RCC 7860 (cell line): Measurements from ENCODE around the gene ASTN2.
"Not testable (repeated sequence)": the region's sequence is repeated elsewhere in the genome, so short reads cannot be mapped to it uniquely, and the experiment has no call there.

ENCODE experiments used
- DNase-seq: peaks from one replicate; pipeline ENCODE4 v3.0.0-alpha.2; 2015; ENCODE audit warnings: low spot score
- FAIRE-seq: peaks from 2 replicates; lab custom pipeline; 2012; peaks lifted over from hg19 to GRCh38; lab: Jason Lieb, UNC

Gene ASTN2

DNA sequence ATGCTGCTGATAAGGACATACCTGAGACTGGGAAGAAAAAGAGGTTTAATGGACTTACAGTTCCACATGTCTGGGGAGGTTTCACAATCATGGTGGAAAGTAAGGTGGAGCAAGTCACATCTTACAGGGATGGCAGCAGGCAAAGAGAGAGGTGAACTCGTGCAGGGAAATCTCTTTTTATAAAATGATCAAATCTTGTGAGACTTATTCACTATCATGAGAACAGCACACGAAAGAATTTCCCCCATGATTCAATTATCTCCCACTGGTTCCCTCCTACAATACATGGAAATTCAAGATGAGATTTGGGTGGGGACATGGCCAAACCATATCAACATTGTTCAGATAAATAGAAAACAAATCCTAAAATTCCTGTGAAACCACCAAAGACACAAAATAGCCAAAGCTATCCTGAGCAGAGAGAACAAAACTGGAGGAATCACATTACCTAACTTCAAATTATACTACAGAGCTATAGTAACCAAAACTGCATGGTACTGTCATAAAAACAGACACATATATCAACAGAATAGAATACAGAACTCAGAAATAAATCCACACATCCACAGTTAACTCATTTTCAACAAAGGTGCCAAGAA, 958.3 kb downstream of the ASTN2 start:
- no peak for FAIRE-seq
- no peak for DNase-seq

DNA sequence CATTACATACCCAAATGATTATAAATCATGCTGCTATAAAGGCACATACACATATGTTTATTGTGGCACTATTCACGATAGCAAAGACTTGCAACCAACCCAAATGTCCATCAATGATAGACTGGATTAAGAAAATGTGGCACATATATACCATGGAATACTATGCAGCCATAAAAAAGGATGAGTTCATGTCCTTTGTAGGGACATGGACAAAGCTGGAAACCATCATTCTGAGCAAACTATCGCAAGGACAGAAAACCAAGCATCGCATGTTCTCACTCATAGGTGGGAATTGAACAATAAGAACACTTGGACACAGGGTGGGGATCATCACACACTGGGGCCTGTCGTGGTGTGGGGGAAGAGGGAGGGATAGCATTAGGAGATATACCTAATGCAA, 960.3 kb downstream of the ASTN2 start:
- DNase-seq, FAIRE-seq: not testable (repeated sequence)

- no peak for FAIRE-seq
- DNase-seq, result no peak
Observed at GRCh38 chr9:116453785-116454184, 961.1 kb downstream of the ASTN2 start.

GRCh38 chr9:116452634-116453033, 962.2 kb downstream of the ASTN2 start:
- no peak for FAIRE-seq
- DNase-seq, result no peak

DNA sequence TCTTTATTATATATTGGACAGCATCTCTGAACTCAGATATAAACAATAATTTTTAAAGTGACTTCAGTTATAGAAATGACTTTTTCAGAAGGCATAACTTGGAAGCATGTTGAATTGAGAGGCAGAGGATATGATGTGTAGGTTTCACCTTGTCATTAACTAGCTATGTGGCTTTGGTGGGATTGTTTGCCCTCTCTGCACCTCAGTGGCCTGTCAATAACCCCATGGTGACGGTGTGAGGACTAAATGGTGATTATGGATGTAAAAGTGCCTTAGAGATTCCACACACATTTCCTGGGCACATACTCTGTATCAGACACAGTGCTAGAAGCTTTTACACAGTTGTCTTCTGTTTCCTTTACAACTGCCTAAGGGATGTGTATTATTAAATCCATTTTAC, 962.6 kb downstream of the ASTN2 start:
- no peak for DNase-seq
- FAIRE-seq, result no peak

GRCh38 chr9:116451500-116452115, 963.2 kb downstream of the ASTN2 start:
- no peak for DNase-seq
- FAIRE-seq, result no peak

DNA sequence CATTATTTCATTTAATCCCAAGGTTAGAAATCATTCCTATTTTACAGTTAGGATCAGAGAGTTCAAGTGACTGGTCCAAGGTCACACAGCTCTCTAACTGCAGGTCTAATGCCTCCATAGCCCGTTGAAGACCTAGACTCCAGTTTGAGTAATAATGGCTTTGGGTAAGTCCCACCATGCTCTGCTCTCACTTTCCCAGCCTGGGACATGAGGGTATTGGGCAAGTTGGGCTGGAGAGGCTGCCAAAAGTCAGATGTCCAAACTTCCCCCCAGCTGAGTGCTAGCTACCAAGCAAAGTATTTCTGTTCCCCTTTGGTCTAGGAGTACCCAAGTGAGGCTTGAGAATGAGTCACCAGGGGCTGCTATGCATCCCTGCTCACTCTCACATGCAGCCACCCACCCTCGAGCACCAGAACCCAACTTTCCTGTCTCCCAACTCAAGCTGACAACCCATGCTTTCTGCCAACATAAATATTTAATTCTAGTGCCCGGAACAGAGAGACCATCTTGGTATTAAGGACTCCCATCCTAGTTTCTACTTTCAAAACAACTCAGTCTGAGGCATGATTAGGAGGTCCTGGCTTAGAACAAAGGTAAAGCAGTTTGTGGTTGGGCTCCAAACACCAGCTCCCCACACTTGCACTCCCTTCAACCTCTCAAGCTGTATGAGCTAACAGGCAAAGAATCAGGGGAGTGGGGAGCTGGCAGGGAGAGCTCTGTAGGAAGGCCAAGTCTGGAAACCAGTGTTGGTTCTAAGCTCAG, 964.3 kb downstream of the ASTN2 start:
- FAIRE-seq (peak; percentile 52), DNase-seq (peak; percentile 53)

GRCh38 chr9:116449949-116450348, 964.9 kb downstream of the ASTN2 start:
- no peak for DNase-seq
- no peak for FAIRE-seq

GRCh38 chr9:116448431-116448830, 966.4 kb downstream of the ASTN2 start:
- no peak for DNase-seq
- no peak for FAIRE-seq

GRCh38 chr9:116447934-116448333, 966.9 kb downstream of the ASTN2 start:
- no peak for FAIRE-seq
- DNase-seq, result no peak

DNA sequence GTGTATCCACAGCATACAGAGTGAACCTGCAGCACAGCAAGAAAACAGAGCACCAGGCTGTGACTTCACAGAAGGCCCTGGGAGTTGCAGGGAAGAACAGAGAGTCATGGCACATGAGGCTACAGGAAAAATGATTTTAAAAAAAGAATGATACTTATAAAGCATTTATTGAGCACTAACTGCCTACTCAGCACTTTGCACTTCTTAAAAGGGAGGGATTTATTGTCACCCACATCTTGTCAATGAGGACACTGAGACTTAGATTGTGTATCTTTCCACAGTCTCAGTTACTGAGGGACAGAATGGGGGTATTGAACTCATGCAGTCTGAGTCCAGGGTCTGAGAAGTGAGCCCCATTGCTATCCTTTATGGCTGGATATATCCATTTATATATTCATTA, 972.3 kb downstream of the ASTN2 start:
- FAIRE-seq, result no peak
- DNase-seq, result no peak

DNA sequence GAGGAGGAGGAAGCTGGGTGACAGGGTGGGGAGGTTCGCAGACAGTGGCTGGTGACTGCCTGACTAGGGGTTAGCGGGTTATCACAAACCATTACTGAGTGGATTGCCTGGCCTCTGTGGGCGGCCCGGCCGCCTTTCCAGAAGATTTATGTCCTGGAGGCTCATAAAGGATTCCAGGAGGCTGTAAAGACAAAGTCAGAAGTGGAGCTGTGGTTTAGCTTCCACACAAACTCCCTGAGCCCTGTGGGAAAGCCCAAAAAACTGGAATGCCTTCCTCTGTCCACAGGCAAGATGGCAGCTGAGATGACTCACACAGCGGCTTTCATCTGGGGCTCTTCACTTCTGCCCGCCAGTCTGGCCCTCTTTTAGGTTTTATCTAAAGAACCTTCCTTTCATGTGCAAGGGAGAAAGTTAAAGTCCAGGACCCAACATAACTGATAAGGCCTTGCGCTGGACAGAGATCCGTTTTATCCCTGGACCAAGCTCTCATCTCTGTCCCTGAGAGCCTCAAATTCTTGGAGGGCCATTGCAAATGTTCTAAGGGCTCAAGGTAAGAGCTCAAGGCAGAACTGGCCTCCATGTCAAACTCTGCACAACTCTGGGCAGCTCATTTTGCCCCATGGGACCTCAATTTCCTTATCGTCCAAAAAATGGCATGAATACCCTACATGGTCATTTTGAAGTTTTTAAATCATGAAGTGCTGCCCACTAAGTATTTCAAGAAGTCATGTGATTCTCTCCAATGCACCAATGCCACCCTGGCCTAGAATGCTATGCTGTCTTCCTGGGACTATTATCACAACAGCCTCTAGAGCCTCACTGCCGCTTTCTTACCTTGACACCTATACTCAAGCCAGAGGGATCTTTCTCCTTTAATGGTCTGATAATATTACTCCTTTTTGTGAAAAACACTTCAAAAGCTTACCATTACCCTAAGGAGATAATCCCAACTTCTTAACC, 977.2 kb downstream of the ASTN2 start:
- no peak for FAIRE-seq

GRCh38 chr9:116436121-116436520, 978.7 kb downstream of the ASTN2 start:
- FAIRE-seq, result no peak
- no peak for DNase-seq

More for the DNA sequence above, 977.2 kb downstream of the ASTN2 start:
- no peak for DNase-seq

- DNase-seq (no peak), FAIRE-seq (no peak)
Observed at GRCh38 chr9:116435706-116436105, 979.2 kb downstream of the ASTN2 start.

DNA sequence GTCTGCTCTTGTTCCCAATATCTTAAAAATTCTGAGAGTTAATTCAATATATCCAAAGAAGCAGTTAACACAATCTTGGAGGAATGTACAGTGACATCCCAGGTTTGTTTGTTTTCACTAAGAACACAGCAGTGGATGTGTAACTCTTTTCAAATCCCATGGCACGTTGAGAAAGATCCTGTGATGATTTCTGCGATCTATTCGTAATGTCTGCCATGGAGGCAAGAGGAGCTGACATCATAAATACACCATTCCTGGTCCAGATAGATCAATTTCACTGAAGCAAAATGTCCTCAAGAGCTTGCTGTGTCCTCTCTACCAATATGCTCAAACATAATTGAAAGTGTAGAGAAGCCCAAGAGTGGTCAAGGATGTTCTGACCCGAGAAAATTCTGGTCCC, 980.5 kb downstream of the ASTN2 start:
- FAIRE-seq (no peak), DNase-seq (no peak)

DNA sequence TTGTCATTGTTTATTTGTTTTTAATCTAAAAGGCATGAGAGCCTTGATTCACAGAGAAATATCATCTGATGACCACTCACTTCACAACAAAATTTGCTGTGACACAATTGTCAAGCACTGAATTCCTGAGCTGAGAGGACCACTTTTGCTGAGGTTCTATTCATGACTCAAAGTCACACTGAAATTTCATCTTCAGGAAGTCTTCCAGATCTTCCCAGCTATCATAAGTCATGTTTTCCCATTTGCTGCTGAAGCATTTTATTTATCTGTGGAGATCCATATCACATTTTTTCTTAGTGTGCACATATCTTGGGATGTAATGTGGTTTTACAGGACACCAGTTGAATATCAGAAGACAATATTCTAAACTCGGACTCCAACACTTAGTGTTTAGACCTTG, 982.8 kb downstream of the ASTN2 start:
- FAIRE-seq (no peak), DNase-seq (no peak)

- no peak for DNase-seq
- FAIRE-seq, result no peak
Observed at GRCh38 chr9:116430849-116431248, 984.0 kb downstream of the ASTN2 start.

DNA sequence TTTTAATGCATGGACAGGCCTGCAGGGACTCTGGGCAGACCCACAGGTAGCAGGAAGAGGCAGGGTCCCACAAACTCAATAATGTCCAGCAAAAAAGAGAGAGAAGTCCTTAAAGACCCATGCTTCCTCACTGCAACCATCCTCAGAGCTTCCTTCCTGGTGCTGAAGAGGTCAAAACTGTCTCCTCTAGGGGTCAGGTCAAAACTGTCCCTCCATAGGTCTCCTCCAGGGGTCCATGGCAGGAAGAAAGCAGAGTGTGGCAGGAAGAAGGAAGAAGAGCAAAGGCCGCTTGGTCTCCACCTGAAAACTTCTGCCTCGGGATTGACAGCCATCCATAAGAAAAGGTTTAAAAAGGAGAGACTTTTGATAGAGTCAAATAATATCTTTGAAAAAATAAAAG, 989.6 kb downstream of the ASTN2 start:
- DNase-seq (no peak), FAIRE-seq (no peak)

- DNase-seq (no peak), FAIRE-seq (no peak)
Observed at GRCh38 chr9:116423149-116423548, 991.7 kb downstream of the ASTN2 start.

DNA sequence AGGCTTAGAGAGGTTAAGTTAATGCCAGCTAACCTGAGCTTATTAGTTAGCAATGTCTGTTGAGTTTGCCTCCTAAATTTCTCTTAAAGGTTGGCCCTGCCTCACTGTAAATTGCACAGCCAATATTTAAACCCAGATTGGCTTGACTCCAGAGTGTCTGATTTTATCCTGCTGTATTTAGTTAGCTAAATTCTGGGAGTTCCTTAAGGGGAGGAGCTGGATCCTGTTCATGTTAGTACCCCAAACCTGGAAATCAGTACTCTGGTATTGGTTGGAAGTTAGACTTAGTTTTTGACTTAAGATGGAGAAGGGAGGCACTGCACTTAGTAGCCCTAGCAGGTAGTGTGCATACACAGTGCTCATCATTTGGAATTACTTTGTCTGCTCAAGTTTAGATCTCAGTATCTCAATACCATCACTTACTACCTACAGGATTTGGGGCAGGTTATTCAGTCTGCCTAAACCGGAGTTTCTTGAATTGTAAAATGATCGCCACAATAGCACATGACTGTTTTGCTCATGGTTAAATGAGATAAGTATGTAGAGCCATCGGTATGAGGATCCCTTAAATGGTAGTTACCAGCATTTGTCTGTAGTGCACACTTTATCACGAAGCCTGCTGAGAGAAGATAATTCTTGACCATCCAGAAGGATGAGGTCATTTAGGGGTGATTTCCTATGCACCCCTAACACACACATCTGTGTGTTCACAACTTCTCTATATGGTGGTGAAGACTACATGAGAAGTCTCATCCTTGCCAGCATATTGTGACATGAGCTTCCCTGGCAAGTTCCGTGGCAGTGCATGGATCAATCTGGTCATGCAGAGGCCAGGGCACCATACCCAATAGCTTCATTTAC, 992.5 kb downstream of the ASTN2 start:
- DNase-seq, result no peak
- FAIRE-seq, result no peak
